22Rv1 (cell line): ENCODE data around the gene CAMK4.

Source experiments
- H3K27ac ChIP-seq: fragments of 450-650 bp; 2 replicates; pipeline ENCODE4 v1.5.1; 2017
- ZFX ChIP-seq: fragments of 450-650 bp; IDR thresholded peaks from 2 replicates; pipeline ENCODE4 v1.6.1; 2017; ENCODE audit warnings: antibody characterized with exemption, borderline replicate concordance
- TF ChIP-seq, protein P1 (sequence below): fragments of 450-650 bp; IDR thresholded peaks from 2 replicates; pipeline ENCODE4 v1.5.1; 2017; ENCODE audit warnings: mild to moderate bottlenecking

The CAMK4 gene

DNA sequence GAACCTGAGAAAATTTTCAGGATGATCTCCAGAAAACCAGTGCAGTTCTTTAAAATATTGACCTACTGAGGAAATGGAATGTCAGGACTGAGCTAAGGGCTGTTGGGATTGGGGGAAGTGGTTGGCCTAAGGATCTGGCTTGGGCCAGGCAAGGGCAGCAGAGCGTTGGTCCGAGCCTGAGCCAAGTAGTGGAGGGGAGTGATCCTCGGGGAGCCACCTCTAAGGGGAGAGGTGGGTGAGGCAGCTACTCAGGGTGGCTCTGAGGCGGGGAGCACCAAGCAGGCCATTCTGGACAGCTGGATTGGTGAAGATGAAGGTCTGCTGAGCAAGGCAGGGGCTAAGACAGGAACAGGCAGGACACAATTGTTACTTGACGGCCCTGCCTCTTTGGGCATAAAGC, 11.5 kb downstream of the CAMK4 start:
- no peak for TF ChIP-seq ZFX
- TF ChIP-seq, protein P1, sequence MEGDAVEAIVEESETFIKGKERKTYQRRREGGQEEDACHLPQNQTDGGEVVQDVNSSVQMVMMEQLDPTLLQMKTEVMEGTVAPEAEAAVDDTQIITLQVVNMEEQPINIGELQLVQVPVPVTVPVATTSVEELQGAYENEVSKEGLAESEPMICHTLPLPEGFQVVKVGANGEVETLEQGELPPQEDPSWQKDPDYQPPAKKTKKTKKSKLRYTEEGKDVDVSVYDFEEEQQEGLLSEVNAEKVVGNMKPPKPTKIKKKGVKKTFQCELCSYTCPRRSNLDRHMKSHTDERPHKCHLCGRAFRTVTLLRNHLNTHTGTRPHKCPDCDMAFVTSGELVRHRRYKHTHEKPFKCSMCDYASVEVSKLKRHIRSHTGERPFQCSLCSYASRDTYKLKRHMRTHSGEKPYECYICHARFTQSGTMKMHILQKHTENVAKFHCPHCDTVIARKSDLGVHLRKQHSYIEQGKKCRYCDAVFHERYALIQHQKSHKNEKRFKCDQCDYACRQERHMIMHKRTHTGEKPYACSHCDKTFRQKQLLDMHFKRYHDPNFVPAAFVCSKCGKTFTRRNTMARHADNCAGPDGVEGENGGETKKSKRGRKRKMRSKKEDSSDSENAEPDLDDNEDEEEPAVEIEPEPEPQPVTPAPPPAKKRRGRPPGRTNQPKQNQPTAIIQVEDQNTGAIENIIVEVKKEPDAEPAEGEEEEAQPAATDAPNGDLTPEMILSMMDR: no peak
- no peak overlapping the region for H3K27ac ChIP-seq

DNA sequence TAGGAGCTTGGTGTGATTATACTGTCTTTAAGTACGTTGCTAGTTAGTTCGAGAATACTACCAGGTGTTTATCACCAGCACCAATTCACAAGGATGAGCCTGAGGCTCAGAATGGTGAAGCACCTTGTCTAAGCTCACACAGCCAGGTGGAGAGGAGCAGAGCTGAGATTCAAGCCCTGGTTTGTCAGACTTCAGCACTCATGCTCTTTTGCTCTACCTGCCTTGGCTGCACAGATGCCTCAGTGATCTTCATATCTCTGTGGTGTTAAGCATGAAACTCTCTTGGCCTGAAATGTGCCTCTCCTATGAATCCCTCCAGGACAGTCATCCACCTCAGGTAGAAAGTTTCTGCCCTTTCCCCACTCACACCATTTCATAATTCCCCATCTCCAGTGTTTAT, 12.2 kb downstream of the CAMK4 start:
- no peak overlapping the region for H3K27ac ChIP-seq
- TF ChIP-seq, protein P1: no peak
- TF ChIP-seq ZFX: no peak

DNA sequence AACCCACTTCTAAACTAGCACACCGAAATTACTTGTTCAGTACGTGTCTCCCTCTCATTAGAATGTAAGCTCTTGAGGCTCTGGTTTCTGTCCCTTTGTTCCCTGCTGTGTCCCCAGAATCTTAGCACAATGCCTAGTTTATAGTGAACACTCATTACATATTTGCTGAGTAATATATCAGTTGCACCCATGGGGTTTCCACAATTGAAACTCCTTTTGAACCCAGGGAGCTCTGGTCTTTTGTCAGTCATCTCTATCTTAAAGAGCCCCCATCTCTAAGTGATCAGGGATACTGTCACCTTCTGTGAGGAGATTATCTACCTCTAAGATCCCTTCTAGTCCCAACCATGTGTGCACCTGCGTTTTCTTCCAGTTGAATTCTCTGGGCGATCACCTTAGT, 12.8 kb downstream of the CAMK4 start:
- H3K27ac ChIP-seq: no peak overlapping the region
- no peak for TF ChIP-seq ZFX
- TF ChIP-seq, protein P1: no peak

DNA sequence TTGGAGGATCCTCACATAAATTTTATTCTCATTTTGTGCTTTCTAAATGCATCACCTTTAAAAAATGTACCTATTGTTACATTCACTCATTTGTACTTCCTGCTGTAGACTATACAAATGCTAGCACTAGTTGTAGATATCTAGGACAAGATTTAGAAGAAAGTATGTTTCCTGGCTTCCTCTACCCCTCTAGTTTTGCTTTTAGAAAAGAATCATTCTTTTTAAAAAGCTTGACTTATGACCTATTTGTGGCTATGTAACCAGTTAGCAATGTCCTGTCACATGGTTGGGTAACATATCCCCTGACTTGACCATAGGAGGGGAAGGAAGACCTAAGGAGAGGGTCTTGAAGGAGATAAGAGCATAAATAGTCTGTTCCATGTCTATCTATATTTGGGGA, 13.3 kb downstream of the CAMK4 start:
- no peak overlapping the region for H3K27ac ChIP-seq
- TF ChIP-seq, protein P1: no peak
- TF ChIP-seq ZFX: no peak

DNA sequence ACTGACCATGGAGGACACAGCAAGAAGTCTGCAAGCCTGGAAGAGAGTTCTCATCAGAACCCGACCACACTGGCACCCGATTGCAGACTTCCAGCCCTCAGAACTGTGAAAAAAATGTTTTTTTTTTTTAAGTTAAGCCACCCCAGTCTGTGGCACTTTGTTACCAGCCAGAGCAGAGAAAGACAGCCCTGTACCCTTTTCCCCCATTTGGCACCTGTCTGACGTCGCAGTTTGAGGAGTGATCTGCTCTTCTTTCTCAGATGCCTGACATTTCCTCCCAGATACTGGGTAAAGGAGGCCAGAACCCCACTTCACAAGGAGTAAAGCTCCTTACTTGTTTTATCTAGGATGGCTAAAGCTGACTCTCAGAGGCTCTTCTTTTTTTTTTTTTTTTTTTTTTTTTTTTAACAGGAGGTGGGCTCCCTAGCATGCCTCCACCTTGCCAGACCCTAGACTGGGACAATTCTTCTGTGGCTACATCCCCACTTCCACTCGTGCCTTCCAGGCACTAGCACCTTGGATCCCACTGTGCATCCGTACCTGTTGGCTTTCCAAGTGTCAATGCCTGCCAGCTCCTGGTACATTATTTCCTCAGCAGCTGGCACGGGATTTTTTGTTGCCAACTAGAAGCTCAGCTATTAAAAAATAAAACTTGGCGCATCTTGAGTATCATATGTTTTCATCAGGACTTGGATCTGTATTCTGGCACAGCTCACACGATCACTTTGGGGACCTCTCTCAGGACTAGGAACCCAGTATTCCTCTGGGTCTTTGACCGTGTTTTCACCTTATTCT, 14.4 kb downstream of the CAMK4 start:
- no peak overlapping the region for H3K27ac ChIP-seq
- TF ChIP-seq, protein P1: no peak
- no peak for TF ChIP-seq ZFX

DNA sequence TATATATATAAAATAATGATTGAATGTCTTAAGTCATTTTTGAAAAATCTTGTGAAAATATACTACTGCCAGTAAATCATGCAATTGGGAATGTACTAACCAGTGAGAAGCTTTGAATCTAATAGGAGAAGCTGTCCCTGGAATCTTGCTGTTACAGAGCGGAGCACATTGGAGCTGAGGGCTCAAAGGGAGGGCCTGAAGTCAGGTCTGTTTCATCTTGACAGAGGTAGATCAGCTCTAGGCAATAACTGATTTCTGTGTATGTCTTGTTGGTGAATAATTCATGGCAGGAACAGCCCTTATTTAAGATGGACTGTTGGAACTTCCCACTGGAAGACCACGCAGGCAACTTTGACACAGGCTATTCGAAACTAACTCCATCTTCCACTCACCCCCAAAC, 17.5 kb downstream of the CAMK4 start:
- TF ChIP-seq ZFX: no peak
- H3K27ac ChIP-seq: no peak overlapping the region

DNA sequence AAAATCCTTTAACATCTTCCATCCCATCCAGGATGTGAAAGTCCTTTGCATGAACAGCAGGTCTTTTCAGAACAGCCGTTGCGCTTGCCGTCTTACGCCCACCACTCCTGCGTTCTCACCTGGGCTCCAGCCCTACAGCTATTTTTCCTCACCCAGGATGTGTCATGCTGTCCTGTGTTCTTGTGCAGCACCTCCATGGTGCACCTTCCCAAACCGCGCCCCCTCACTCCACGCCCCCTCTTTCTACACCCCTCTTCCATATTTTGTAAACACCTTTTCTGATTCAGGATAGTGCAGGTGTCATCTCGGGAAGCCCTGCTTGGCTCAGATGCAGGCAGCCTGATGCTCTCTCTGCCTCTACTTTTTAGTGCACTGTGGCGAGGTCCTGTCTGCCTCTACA, 18.4 kb downstream of the CAMK4 start:
- TF ChIP-seq, protein P1: no peak
- TF ChIP-seq ZFX: no peak
- no peak overlapping the region for H3K27ac ChIP-seq

DNA sequence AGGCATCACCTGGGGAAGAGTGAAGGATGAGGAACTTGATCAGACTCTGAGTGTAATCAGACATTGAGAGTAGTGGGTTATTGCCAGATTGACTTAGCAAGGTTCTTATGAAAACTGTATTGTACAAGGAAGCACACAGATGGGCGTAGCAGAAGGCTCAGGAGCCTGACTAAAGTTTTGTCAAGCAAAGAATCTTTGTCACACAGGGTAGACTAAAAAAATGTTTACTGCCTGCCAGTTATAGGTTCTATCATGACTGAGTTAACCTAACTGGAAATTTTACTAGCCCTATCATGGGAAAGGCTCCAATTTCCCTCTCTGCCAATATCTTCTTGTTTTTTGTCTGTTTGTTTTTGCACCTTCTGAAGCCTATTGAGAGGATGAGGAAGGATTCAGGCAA, 19.1 kb downstream of the CAMK4 start:
- no peak overlapping the region for H3K27ac ChIP-seq
- TF ChIP-seq ZFX: no peak
- TF ChIP-seq, protein P1: no peak
